ENCODE data around the gene ALMS1.
"Not testable (repeated sequence)": the region's sequence is repeated elsewhere in the genome, so short reads cannot be mapped to it uniquely, and the experiment has no call there.

Gene ALMS1

GRCh38 chr2:73504850-73505249 is 119.2 kb downstream of the ALMS1 start:
- not testable (repeated sequence) for DNase-seq

GRCh38 chr2:73510470-73510869 is 124.8 kb downstream of the ALMS1 start:
- DNase-seq = not testable (repeated sequence)

GRCh38 chr2:73516033-73516432 is 130.4 kb downstream of the ALMS1 start:
- DNase-seq = no peak

GRCh38 chr2:73528688-73529087 is 143.1 kb downstream of the ALMS1 start:
- DNase-seq = no peak

DNA sequence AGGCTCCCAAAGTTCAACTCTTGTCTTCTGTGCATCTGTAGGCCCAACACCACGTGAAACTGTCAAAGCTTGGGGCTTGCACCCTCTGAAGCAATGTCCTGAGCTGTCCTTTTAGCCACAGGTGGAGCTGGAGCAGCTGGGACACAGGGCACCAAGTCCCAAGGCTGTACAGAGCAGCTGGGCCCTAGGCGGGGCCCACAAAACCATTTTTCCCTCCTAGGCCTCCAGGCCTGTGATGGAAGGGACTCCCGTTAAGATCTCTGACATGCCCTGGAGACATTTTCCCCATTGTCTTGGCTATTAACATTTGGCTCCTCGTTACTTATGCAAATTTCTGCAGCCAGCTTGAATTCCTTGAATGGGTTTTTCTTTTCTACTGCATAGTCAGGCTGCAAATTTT is 145.1 kb downstream of the ALMS1 start:
- not testable (repeated sequence) for DNase-seq

- DNase-seq = no peak
Observed at GRCh38 chr2:73532381-73532780, 146.7 kb downstream of the ALMS1 start.

GRCh38 chr2:73536133-73536840 is 150.7 kb downstream of the ALMS1 start:
- DNase-seq = no peak

DNA sequence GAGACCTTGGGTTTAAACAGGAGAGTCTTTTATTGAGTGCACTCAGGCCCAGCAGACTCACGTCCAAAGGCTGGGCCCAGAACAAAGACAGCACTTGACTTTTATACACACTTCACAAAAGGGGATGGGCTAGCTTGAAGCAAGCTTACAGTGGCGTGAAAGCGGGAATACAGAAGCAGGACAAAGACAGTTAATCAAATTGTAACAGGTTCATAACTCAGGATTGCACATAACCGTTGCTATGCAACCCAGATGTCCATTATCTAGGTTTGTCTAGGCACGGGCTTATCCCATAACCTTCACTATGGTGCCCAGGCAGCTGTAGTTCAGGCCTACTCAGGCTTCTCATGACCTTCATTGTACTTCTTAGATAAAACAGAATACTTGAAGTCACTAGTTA is 175.2 kb downstream of the ALMS1 start:
- DNase-seq = not testable (repeated sequence)

GRCh38 chr2:73561422-73561821 is 175.8 kb downstream of the ALMS1 start:
- DNase-seq = no peak

- no peak for DNase-seq
Observed at GRCh38 chr2:73564986-73565385, 179.3 kb downstream of the ALMS1 start.

DNA sequence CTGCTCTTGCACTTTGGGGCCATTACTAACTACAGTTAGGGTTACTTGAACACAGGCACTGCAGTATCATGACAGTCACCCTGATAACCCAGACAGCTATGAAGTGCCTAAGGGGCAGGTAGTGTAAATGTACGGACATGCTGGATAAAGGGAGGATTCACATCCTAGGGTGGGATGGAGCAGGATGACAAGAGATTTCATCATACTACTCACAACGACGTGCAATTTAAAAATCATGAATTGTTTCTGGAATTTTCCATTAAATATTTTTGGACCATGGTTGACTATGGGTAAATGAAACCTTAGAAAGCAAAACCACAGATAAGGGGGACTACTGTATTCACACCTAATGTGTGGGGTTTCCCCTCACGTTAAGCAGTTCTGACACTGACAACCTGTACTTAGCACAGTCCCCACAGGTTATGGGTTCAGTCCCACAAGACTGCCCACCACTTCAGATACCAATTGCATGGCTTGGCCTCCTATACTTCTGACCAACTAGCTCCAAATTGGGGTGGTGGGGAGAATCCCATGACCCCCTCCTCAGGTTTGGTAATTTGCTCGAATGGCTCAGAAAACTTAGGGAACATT is 180.7 kb downstream of the ALMS1 start:
- DNase-seq = no peak

DNA sequence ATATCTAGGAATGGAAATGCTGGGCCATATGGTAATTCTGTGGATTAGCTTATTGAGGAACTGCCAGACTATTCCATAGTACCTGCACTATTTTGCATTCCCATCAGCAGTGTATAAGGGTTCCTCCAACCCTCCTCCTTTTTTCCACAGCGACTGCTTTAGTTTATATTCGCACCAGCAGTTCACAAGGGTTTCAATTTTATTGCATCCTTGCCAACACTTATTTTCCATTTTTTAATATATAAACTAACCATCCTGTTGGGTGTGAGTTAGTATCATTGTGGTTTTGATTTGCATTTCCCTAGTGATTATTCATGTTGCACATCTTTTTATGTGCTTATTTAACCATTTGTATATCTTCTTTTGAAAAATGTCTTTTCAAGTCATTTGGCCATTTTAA is 189.6 kb downstream of the ALMS1 start:
- DNase-seq = no peak

DNA sequence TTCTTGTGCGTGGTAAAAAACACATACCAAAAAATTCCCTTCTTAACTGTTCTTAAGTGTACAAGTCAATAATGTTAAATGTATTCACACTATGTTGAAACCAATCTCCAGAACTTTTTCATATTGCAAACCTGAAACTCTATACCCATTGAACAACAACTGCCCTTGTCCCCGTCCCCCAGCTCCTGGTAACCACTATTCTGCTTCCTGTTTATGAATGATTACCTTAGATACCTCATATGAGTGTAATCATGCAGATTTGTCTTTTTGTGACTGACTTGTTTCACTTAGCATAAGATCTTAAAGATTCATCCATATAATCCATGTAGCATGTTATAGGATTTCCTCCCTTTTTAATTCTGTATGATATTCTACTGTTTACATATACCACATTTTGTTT is 196.7 kb downstream of the ALMS1 start:
- DNase-seq = no peak

- no peak for DNase-seq
Observed at GRCh38 chr2:73588177-73588576, 202.5 kb downstream of the ALMS1 start.

DNA sequence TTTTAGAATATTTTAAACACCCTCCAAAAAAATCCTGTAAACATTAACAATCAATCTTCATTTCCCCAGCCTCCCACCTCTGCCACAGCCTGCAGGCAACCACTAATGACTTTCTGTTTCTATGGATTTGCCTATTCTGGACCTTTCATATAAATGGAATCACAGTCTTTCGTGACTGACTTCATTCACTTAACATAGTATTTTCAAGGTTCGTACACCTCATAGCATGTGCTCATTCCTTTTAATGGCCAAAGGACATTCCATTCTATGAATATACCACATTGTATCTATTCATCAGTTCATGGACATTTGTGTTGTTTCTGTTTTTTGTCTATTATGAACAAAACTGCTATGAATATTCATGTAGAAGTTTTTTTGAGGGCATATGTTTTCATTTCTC is 208.0 kb downstream of the ALMS1 start:
- DNase-seq = no peak

GRCh38 chr2:73594251-73594650 is 208.6 kb downstream of the ALMS1 start:
- DNase-seq = no peak

DNA sequence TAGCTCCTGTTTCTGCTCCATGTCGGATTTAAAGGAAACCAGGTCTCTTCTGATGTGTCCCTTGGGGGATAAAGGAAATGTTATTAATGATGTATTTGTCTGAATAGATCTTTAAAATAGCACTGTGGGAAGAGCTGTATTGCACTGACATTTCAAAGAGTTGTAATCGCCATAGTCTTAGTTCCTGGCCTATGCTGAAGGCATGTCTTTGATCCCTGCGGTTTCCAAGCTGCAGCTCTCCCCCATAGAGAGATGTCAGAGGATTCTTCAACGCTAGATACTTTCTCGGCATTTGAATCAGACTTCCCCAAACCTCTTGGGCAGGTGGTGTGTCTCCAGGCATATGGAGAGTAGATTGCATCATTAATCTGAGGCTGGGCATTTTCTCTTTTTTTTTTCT is 216.1 kb downstream of the ALMS1 start:
- no peak for DNase-seq

DNA sequence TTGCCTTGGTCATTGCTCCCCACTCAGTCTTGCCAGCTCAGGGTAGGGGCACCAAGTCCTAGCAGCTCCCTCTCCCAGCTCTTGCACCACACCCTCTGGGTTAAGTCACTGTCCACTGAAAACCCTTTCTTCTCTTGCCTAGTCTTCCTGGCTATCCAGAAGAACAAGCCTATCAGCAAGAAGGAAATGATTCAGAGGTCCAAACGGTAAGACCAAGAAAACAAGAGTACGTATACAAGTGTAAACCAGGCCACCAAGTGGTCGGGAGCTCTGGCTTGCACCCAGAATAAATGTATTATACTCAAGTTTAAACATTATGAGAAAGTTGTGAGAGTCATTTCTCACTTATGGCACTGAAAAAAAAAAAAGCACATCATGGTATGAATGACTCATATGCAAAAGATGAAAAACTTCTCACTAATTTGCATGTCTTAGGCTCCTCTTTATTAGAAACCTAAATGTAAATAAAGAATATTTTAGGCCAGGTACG is 217.5 kb downstream of the ALMS1 start:
- DNase-seq = not testable (repeated sequence)

GRCh38 chr2:73604589-73604988 is 219.0 kb downstream of the ALMS1 start:
- not testable (repeated sequence) for DNase-seq

DNA sequence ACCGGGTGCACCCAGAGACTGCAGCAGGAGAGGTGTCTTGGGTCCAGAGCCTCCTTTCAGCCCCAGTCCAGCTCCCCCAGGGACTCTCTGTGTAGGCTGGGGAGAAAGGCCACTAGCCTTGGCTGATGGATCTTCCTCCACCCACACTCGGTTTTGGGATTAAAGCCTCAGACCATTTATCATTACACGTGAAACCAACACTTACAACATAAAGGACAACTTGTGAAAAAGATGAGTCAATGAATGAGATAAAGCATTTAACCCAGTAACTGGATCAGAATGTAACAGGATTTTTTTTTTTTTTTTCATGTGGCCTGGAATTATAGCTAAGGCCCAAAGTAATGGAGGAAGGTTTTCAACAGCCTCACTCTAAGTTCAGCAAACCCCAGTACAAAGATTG is 224.5 kb downstream of the ALMS1 start:
- no peak for DNase-seq

DNA sequence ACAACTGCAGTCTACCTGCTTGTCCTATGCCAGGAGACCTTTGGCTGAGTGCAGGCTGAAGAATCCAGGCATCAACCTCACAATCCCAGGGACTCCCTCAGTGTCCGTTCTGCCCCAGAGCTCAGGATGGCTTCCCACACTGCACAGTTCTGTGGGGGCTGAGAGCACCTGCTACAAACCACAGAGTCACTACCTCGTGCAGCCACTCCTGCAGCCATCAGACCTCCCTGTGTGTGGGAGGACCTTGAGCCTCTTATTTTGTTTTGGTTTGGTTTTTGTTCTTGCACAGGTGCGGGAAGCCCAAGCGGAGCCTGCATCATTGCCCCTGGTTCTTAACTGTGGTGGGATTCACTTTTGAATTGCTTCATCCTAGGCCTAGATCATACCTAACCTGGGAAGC is 225.6 kb downstream of the ALMS1 start:
- DNase-seq = no peak

DNA sequence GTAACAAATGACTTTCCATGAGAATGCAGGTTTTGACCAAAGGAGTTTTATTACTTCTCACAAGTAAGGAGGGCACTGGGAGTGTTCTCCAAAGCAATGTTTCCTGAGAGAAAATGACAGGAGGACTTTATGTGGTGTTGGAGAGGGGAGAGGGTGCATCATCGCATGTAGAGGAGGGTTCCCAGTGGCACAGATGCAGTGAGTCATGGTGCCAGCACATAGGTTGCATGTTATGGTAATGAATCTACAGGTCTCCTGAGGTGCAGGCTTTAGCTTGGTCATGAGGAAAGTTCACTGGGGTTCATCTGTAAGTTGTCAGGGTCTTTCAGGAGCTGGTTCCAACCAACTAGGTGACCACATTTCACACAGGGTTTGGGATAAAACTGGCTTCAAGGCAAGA is 226.2 kb downstream of the ALMS1 start:
- DNase-seq = no peak

DNA sequence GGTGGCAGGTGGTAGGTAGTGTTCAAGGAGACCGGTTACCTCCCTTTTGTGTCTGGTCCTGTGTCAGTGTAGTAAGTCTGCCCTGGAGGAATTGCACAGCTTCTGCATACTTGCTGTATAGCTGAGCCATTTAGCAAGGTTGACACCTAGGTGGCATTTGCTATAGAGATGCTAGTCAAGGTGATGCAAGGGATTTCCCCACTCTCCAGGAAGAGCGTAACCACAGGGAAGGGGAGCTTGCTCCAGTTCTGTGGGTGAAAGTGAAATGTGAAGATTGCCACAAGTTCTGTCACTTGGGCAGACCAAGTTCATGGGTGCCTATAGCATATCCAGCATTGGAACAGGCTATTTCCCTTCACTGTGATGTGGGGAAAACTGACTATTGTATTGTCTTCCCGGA is 228.5 kb downstream of the ALMS1 start:
- no peak for DNase-seq

- no peak for DNase-seq
Observed at GRCh38 chr2:73614997-73615396, 229.4 kb downstream of the ALMS1 start.

GRCh38 chr2:73619925-73620324 is 234.3 kb downstream of the ALMS1 start:
- not testable (repeated sequence) for DNase-seq

Measured in activated gamma-delta T cell treated with Interleukin-2 at 50 U/mL for 16 hours (primary cell).